Measurements from ENCODE around the gene ZNF831. TPM values are rescaled to one million over a fixed set of nuclear protein-coding genes. Genes with fewer than 3 reads are reported as not detected.

The ZNF831 gene
- polyA plus RNA-seq, 1 donor = 0.20 TPM

DNA sequence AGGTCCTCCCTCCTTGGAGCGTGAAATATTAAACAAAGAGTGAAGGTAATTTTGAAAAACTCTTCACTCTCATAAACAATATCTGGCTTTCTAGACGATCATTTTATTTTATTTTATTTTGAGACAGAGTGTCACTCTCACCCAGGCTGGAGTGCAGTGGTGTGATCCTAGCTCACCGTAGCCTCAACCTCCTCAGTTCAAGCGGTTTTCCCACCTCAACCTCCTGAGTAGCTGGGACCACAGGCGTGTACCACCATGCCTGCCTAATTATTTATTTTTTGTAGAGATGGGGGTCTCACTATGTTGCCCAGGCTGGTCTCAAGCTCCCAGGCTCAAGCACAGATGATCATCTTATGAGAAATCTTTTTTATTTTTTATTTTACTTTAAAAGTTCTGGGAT, 16.4 kb downstream of the ZNF831 start:
- DNase-seq (ENCODE audit: low read depth) = no peak

DNA sequence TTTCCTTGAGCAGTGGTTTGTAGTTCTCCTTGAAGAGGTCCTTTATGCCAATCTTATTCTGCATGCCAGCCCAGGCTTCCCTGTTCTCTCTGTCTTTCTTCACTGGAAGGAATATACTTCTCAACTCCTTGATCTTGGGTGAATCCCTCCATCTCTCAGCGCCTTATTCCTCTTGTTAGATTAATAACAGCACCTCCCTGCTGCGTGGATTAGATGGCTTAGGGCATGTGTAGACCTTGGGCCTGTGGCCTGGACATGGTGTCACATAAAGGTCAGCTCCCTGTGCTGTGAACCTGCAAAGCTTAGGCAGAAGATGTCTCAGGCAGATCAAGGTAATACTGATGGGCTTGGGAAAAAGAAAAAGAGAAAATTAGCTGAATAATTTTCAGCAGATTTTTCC, 18.3 kb downstream of the ZNF831 start:
- DNase-seq (ENCODE audit: low read depth) = no peak

DNA sequence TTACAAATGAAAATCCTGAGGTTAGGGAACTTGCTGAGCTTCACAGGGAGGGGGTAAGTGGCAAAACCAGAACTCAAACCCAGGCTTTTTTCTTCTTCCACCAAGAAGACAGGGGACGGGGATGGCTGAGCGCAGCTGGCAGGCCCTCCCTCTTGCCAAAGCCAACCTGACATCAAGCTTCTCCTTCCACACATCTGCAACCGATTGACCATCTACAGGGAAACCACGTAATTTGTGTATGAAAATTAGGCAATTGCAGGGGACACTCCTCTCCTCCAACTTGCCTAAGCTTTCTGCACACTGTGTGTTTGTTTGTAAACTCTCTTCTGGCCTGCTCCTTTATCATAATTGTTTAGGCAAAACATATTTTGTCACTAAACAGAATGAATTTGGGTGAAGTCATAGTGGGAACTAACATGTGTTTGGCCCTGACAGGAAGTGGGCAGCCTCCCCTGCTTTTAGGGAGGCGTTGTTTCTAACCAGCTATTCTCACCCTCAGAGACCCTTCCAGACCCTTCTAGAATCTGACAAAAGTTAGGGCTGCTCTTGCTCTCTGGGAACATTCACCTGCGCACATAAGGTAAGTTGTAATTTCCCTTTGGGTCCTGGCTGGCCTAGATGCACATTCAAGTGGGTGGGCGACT, 18.9 kb downstream of the ZNF831 start:
- DNase-seq (ENCODE audit: low read depth) = no peak

DNA sequence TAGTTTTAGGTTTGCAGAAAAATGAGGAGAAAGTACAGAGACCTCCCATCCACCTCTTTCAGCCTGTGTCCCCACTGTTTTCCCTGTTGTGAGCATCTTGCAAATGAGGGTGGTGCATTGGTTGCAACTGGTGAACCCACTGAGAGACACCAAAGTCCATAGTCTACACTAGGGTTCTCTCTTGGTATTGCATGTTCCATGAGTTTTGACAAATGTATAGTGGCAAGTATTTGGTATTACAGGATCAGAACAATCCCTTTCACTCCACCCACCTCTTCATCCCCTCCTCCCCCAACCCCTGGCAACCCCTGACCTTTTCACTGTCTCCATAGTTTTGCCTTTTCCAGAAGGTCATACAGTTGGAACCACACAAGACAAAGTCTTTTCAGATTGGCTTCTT, 20.1 kb downstream of the ZNF831 start:
- DNase-seq (ENCODE audit: low read depth) = no peak

DNA sequence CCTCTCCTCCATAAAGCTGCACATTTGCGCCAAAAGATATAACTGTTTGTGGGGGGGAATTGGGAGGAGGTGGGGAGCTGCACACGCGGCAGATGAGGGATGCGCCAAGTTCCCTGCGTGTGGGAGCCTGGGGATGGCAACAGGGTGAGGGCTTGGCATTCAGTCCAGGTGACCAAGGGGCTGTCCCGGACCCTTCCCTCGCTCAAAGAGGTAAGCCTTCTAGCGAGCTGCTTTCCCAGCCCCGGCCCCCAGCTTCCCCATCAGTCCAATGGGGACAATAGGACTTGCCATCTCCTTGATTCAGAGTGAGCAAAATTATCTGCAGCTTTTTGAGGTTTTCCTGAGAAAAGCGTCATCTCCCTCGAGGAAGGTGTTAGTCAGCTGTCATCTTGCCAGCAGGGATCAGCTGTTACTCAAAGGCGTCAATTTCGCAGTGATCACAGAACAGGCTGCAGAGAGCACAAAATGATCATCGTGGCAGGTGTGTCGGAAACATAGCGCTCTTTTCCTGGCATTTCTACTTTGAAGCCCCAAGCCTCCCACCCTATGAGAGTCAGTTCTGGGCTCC, 21.3 kb downstream of the ZNF831 start:
- DNase-seq (ENCODE audit: low read depth) = no peak

DNA sequence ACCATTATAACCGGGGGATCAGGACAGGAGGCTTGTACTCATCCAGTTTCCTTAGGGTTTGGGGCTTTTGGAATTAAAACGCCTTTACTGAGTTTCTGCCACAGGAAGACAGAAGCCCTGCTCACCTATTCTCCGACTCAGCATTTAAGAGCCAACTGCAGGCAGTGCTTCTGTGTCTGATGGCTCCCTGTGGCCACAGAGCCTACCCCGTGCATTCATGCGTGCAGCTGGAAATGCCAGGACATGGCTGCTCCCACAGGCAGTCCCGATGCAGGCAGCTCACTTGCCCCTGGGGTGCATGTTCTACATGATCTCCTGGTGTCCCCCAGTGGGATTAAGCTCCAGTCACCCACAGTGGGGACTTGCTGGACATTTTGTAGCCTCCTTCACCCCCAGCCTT, 22.2 kb downstream of the ZNF831 start:
- no peak for DNase-seq (ENCODE audit: low read depth)

DNA sequence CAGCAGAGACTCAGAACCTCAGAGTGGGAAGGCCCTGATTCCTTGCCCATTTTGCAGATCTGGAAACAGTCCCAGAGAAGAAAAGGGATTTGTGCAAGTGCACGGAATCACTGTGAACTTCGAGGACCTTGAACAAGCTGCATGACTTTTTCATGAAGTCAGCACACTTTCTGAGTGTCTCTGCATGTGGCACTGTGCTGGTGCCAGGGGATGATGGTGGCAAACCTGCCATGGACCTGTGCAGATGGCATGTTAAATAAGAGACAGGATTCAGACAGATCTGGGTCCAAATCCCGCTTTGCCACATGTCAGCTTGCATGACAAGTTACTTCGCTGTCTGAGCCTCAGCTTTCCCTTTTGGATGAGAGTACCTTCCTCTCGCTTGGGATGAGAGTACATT, 26.8 kb downstream of the ZNF831 start:
- DNase-seq (ENCODE audit: low read depth) = no peak

DNA sequence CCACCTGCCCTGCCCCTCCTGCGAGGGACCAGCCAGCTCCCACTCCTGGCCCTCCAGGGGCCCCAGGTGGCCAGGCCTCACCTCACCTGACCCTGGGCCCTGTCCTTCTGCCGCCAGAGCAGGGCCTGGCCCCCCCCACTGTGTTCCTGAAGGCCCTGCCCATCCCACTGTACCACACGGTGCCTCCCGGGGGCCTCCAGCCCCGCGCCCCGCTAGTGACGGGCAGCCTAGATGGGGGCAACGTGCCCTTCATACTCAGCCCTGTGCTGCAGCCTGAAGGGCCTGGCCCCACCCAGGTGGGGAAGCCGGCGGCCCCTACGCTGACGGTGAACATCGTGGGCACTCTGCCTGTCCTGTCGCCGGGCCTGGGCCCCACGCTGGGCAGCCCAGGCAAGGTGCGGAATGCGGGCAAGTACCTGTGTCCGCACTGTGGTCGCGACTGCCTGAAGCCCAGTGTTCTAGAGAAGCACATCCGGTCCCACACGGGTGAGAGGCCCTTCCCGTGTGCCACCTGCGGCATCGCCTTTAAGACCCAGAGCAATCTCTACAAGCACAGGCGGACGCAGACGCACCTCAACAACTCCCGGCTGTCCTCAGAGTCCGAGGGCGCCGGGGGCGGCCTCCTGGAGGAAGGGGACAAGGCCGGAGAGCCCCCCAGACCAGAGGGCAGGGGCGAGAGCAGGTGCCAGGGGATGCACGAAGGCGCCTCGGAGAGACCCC, 27.6 kb downstream of the ZNF831 start:
- no peak for DNase-seq (ENCODE audit: low read depth)

DNA sequence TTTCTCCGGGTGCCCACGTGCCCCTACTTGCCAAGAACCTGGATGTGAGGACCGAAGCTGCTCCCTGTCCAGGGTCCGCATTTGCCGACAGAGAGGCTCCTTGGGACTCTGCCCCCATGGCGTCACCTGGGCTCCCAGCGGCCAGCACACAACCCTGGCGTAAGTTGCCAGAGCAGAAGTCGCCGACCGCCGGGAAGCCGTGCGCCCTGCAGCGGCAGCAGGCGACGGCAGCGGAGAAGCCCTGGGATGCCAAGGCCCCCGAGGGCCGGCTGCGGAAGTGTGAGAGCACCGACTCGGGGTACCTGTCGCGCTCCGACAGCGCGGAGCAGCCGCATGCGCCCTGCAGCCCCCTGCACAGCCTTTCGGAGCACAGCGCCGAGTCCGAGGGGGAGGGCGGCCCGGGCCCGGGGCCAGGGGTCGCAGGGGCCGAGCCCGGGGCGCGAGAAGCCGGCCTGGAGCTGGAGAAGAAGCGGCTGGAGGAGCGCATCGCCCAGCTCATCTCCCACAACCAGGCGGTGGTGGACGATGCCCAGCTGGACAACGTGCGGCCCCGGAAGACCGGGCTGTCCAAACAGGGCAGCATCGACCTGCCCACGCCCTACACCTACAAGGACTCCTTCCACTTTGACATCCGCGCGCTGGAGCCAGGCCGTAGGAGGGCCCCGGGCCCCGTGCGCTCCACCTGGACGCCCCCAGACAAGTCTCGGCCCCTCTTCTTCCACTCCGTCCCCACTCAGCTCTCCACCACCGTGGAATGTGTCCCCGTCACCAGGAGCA, 28.3 kb downstream of the ZNF831 start:
- no peak for DNase-seq (ENCODE audit: low read depth)

DNA sequence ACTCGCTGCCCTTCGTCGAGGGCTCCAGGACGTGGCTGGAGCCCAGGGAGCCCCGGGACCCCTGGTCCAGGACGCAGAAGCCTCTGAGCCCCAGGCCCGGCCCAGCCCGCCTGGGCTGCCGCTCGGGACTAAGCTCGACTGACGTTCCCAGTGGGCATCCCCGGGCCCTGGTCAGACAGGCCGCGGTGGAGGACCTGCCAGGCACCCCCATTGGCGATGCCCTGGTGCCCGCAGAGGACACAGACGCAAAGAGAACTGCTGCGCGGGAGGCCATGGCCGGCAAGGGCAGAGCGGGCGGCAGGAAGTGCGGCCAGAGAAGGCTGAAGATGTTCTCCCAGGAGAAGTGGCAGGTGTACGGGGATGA, 28.9 kb downstream of the ZNF831 start:
- DNase-seq (ENCODE audit: low read depth) = no peak

DNA sequence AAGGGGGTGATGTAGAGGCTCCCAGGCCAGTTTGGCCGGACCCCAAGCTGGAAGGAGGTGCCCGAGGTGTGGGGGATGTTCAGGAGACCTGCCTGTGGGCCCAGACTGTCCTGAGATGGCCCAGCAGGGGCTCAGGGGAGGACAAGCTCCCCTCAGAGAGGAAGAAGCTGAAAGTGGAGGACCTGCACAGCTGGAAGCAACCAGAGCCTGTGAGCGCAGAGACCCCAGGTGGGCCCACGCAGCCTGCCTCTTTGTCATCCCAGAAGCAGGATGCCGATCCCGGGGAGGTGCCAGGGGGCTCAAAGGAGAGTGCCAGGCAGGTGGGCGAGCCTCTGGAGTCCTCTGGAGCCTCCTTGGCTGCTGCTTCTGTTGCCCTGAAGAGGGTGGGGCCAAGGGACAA, 29.7 kb downstream of the ZNF831 start:
- DNase-seq (ENCODE audit: low read depth) = no peak

DNA sequence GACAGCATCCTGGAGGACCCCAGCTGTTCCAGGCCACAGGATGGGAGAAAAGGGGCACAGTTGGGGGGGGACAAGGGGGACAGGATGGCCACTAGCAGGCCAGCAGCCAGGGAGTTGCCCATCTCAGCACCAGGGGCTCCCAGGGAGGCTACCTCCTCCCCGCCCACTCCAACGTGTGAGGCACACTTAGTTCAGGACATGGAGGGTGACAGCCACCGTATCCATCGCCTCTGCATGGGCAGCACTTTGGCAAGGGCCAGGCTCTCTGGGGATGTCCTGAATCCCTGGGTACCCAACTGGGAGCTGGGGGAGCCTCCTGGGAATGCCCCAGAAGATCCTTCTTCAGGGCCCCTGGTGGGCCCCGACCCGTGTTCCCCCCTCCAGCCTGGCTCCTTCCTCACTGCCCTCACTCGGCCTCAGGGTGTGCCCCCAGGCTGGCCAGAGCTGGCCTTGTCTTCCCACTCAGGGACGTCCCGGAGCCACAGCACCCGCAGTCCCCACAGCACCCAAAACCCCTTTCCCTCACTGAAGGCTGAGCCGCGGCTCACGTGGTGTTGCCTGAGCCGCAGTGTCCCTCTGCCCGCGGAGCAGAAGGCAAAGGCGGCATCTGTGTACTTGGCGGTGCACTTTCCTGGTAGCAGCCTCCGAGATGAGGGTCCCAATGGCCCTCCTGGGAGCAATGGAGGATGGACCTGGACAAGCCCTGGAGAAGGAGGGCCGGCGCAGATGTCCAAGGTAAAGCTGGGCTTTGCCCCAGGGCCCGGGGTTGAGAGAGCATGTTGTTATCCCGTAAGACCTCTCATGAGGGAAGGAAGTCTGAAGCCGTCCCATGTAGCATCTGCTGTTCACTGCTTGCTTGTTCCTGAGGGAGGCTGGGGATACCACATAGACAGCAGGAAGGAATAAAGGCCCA, 30.7 kb downstream of the ZNF831 start:
- no peak for DNase-seq (ENCODE audit: low read depth)

DNA sequence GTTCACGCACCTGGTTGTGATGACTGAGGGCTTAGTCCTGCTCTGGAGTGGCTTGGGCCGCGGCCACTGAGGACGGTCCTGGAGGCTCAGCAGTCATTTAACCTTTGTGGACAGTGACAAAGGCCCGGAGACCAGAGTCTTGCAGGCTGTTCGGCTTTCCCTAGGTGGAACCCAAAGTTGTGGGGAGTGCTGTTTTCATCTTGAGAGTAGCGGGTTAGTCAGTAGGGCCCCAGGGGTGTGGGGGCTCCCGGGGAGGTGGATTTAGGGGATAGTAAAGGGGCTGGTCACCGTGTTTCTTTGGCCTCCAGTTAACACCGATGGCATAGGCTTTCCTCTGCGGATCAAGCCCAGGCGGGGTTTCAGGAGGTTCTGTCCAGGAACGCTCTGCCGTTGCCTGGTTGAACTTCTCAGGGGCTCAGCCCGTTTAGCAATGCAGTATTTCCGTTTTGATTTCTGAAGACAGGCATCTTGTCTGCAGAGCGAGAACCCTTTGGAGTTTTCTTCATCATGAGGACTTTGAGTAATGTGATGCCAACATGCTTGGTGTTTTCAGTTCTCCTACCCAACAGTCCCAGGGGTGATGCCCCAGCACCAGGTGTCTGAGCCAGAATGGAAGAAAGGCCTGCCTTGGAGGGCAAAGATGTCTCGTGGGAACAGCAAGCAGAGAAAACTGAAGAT, 31.8 kb downstream of the ZNF831 start:
- no peak for DNase-seq (ENCODE audit: low read depth)

DNA sequence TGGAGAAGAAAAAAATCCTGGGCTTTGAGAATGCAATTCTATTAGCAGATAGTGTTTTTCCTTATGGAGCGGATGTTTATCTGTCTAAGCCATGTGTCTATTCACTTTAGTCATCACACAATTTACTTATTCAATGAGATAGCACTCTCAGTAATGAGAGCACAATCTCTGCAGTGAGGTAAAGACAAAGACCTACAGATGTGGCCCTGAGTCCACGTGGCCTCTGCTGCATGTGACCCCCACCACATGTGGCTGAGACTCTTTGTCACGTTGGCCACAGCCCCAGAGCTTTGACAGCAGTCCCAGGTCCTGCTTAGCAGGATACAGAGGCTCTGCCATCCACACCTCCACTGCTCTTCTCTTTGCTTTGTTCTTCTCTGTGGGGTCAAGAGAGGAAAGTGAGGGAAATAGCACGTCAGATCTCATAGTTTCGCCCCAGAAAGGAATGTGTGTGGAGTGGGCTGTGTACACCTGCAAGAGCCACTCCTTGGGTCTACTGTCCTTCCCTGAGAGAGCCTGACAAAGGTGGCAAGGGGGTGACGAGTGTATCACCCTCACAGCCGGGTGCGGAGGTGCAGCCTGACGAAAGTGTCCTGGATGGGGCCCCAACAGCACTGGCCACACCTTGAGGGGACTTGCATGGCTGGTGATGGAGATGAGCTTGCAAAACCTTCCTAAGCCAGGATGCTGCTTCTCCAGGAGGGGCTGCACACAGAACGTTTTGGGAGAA, 40.7 kb downstream of the ZNF831 start:
- no peak for DNase-seq (ENCODE audit: low read depth)

DNA sequence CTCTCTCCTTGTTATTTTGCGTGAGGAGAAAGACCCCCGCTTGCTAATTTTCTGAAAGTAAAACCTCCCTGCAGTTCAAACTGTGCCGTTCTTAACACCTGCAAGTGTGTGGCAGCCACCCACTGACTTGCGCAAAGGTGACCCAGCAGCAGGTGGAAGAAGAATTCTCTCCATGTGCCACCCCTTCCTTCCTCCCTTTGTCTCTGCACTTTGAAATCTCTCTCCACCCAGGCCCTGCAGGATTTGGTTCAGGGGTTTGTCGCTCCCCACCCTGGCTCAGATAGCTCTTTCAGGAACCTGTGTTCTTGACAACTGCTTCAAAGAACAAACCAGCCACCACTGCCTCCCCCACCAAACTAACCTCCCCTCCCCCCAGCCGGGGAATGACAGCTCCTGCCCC, 41.4 kb downstream of the ZNF831 start:
- no peak for DNase-seq (ENCODE audit: low read depth)

DNA sequence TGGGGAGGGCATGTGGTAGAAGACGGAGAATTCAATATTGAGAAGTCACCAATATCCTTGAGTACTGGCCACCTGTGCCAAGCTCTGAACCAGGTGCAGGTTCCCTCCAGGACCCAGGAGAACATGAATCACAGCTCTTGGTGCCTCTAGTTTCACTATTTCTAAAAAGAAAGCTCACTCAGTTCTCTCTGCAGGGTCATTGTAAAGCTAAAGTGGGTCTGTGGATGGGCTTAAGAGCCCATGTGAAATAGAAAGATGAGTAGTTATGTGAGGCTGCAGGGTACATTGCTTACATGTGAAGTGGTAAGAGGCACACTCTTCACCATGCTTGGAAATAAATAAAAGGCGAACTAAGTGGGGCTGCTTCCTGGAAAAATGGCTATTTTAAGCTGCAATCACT, 43.6 kb downstream of the ZNF831 start:
- no peak for DNase-seq (ENCODE audit: low read depth)

DNA sequence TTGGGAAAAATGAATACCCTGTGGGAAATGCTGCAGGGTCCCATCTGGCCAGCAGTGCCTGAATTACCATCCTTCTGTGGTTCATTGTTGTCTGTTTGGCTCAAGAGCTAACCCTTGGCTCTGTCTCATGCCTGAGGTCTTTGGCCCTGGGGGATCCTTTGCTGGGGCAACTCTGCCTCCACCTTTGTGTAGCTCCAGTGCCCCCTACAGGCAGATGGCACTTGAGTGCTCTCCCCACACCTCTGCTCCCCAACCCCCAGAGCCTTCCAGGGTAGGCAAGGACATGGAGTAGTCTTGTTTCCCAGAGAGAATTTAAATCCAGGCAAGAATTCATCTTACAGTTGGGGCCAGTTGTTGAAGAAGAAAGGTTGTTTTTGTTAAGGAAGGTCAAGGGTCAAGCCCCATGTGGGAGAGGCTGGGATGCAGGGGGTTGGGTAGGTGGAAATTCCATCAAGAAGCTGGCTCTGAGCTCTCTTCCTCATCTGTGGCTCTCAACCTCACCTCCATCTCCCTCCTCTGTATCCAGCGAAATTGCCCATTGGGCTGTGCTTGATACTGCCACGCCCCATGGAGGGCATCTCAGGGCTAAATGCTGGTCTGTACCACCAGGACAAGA, 44.2 kb downstream of the ZNF831 start:
- DNase-seq (ENCODE audit: low read depth) = no peak

DNA sequence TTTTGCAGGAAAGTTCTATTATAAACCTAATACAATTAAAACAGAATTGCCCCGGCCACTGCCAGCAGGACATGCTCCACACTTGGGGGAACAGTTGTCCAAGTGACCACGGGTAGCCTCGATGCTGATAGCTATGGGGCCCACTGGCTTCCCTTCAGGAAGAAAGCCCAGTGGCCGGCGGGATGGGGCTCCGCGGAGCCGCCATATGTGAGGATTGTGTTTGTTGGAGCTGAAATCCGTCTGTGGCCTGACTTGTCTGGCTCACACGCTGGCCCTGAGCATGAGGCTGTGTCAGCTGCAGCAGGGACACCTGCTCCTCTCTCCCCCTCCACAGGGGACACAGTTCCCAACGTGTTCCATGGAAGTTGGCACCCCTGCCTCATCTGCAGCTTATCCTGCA, 46.6 kb downstream of the ZNF831 start:
- no peak for DNase-seq (ENCODE audit: low read depth)

DNA sequence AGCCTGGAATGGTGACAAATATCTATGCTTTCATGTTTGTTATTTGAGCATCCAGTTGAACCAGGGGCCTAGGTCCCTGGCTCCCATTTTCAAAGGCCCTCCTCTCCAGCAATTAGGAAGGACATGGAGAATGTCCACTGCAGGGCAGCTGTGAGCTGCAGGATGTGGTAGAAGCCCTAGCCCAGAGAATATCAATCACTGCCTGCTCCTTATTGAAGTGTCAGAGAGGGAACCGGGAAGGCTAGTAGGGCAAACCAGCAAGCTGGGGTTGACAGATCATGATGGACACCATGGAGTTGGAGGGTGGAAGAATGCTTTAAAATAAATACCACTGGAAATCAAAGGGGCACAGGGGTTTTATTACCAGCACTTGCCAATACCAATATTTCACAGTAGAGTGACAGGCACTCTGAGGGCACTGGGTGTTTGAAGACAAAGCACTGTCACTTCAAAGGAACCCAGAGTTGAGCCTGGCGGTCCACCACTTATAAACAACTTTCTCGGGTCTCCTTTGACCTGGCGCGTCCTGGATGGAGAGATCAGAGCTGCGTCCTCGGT, 47.7 kb downstream of the ZNF831 start:
- no peak for DNase-seq (ENCODE audit: low read depth)

DNA sequence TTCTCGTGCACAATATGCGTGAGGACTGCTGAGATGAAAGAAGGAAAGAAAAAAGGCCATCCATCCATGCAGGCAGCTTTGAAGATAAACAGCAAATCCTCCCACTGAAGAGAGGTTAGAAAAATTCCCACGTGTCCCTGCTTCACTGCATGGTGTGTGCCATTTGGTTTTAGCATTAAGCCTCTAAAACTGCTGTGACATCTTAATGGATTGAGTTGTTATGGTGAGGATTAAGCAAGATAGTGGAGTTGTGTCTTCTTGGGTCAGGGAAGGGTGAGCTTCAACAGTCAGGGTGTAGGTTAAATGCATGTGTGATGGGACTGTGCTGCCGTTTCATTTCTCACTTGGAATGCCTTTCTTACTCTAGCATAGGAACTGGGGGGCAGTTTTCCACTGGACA, 50.5 kb downstream of the ZNF831 start:
- no peak for DNase-seq (ENCODE audit: low read depth)
